Activated CD4-positive, alpha-beta T cell treated with anti-CD3 and anti-CD28 coated beads, Interleukin-2, amount 50 U/mL, for 24 hours (primary cell): ENCODE results near the gene SLC29A3.
"Not testable (repeated sequence)": the region's sequence is repeated elsewhere in the genome, so short reads cannot be mapped to it uniquely, and the experiment has no call there.

Experiments used
- DNase-seq, 2 donors: peaks; one replicate each; pipeline ENCODE4 v3.0.0-alpha.2; 2020; ENCODE audit warnings: low read depth in 1 of 2, low spot score in 1 of 2

The SLC29A3 gene

GRCh38 chr10:71344993-71345480 is 26.0 kb downstream of the SLC29A3 start:
- no peak for DNase-seq

- no peak for DNase-seq
Observed at GRCh38 chr10:71345694-71346093, 26.6 kb downstream of the SLC29A3 start.

- DNase-seq, result no peak
Observed at GRCh38 chr10:71346731-71347130, 27.7 kb downstream of the SLC29A3 start.

- DNase-seq, result no peak
Observed at GRCh38 chr10:71347587-71348395, 28.7 kb downstream of the SLC29A3 start.

GRCh38 chr10:71348850-71349249 is 29.8 kb downstream of the SLC29A3 start:
- no peak for DNase-seq

- DNase-seq, result no peak
Observed at GRCh38 chr10:71349406-71349805, 30.3 kb downstream of the SLC29A3 start.

- DNase-seq, result no peak
Observed at GRCh38 chr10:71351087-71351486, 32.0 kb downstream of the SLC29A3 start.

- no peak for DNase-seq
Observed at GRCh38 chr10:71351628-71352319, 32.7 kb downstream of the SLC29A3 start.

- no peak for DNase-seq
Observed at GRCh38 chr10:71353639-71354038, 34.6 kb downstream of the SLC29A3 start.

GRCh38 chr10:71354776-71355175 is 35.7 kb downstream of the SLC29A3 start:
- no peak for DNase-seq

GRCh38 chr10:71355886-71356285 is 36.8 kb downstream of the SLC29A3 start:
- DNase-seq, result no peak

- DNase-seq, result no peak
Observed at GRCh38 chr10:71357792-71358265, 38.8 kb downstream of the SLC29A3 start.

- DNase-seq, result no peak
Observed at GRCh38 chr10:71358277-71358676, 39.2 kb downstream of the SLC29A3 start.

GRCh38 chr10:71358906-71359305 is 39.8 kb downstream of the SLC29A3 start:
- not testable (repeated sequence) for DNase-seq

- no peak for DNase-seq
Observed at GRCh38 chr10:71359364-71360046, 40.4 kb downstream of the SLC29A3 start.

GRCh38 chr10:71360735-71361134 is 41.7 kb downstream of the SLC29A3 start:
- no peak for DNase-seq

- DNase-seq, result no peak
Observed at GRCh38 chr10:71361581-71361980, 42.5 kb downstream of the SLC29A3 start.

- DNase-seq, result no peak
Observed at GRCh38 chr10:71362141-71362540, 43.1 kb downstream of the SLC29A3 start.

- no peak for DNase-seq
Observed at GRCh38 chr10:71363936-71364335, 44.9 kb downstream of the SLC29A3 start.

GRCh38 chr10:71365366-71365765 is 46.3 kb downstream of the SLC29A3 start:
- no peak for DNase-seq

- no peak for DNase-seq
Observed at GRCh38 chr10:71366690-71367089, 47.6 kb downstream of the SLC29A3 start.

GRCh38 chr10:71367271-71367670 is 48.2 kb downstream of the SLC29A3 start:
- no peak for DNase-seq
